ENCODE data around the gene SLC22A3.
"Not testable (repeated sequence)": the region's sequence is repeated elsewhere in the genome, so short reads cannot be mapped to it uniquely, and the experiment has no call there.

- TF ChIP-seq, protein P1, sequence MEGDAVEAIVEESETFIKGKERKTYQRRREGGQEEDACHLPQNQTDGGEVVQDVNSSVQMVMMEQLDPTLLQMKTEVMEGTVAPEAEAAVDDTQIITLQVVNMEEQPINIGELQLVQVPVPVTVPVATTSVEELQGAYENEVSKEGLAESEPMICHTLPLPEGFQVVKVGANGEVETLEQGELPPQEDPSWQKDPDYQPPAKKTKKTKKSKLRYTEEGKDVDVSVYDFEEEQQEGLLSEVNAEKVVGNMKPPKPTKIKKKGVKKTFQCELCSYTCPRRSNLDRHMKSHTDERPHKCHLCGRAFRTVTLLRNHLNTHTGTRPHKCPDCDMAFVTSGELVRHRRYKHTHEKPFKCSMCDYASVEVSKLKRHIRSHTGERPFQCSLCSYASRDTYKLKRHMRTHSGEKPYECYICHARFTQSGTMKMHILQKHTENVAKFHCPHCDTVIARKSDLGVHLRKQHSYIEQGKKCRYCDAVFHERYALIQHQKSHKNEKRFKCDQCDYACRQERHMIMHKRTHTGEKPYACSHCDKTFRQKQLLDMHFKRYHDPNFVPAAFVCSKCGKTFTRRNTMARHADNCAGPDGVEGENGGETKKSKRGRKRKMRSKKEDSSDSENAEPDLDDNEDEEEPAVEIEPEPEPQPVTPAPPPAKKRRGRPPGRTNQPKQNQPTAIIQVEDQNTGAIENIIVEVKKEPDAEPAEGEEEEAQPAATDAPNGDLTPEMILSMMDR (IDR thresholded peaks at IDR 0.05; ENCODE audit: low read depth, low read length) = not testable (repeated sequence)
- not testable (repeated sequence) for TF ChIP-seq POLR2A (IDR thresholded peaks at IDR 0.05; ENCODE audit: extremely low read depth, insufficient read length)
Measured at GRCh38 chr6:160393442-160393841, 45.3 kb downstream of the SLC22A3 start.

Measured in NB4 (cell line).